Adrenal gland (tissue), 12 donors: Measurements from ENCODE around the gene PDZRN3. TPM values are rescaled to one million over a fixed set of nuclear protein-coding genes. Genes with fewer than 3 reads are reported as not detected.
A peak's percentile ranks its signal among the peaks of the same experiment; 100 is the strongest.

ENCODE experiments used
- DNase-seq, 7 donors: peaks; one replicate each; pipeline ENCODE4 v3.0.0-alpha.2; 2019 to 2020
- H3K27ac ChIP-seq, 5 donors: fragments of 200-600 bp; sonication (generic) in 4 of 5; 1 replicate in 3 of 5; 2 replicates in 2 of 5; pipeline versions ENCODE4 v1.5.1 to v1.8.0; 2016 to 2020; ENCODE audit warnings: mild to moderate bottlenecking in 1 of 5
- H3K27me3 ChIP-seq: fragments of 200-600 bp; 2 replicates; pipeline ENCODE4 v1.8.0; 2021
- H3K36me3 ChIP-seq, 2 donors: fragments of 200-600 bp; replicated peaks in 1 of 2; 1 replicate in 1 of 2; 2 replicates in 1 of 2; pipeline versions ENCODE4 v1.5.1 to v1.8.0; 2018 to 2022
- H3K4me1 ChIP-seq, 2 donors: fragments of 200-600 bp; replicated peaks in 1 of 2; 1 replicate in 1 of 2; 2 replicates in 1 of 2; pipeline versions ENCODE4 v1.5.1 to v1.8.0; 2018 to 2021
- H3K4me3 ChIP-seq, 4 donors: fragments of 200-600 bp; sonication (generic) in 3 of 4; one replicate each; pipeline ENCODE4 v1.5.1; 2016 to 2018
- H3K9me3 ChIP-seq, 3 donors: fragments of 200-600 bp; sonication (generic) in 1 of 3; replicated peaks in 1 of 3; 1 replicate in 2 of 3; 2 replicates in 1 of 3; pipeline versions ENCODE4 v1.5.1 to v1.8.0; 2016 to 2021
- CTCF ChIP-seq, 6 experiments: fragments of 450-650 bp in 4 of 6; fragments of 200-600 bp in 2 of 6; sonication (generic) in 1 of 6; IDR thresholded peaks; 1 replicate in 5 of 6; 2 replicates in 1 of 6; pipeline versions ENCODE4 v1.5.1 to v1.8.0; 2016 to 2021; ENCODE audit warnings: antibody characterized with exemption in 6 of 6, mild to moderate bottlenecking in 2 of 6, moderate library complexity in 1 of 6
- POLR2A ChIP-seq, 2 donors: fragments of 450-650 bp; IDR thresholded peaks; one replicate each; pipeline ENCODE4 v1.6.1; 2017; ENCODE audit warnings: antibody characterized with exemption in 2 of 2, mild to moderate bottlenecking in 2 of 2, moderate library complexity in 1 of 2
- WGBS, 4 donors: extraction: QIAGEN DNeasy Blood & Tissue Kit in 2 of 4; methylation state at CpG; one replicate each; pipeline versions ENCODE4 v1.1.5 to v1.1.7; 2013 to 2017; 5-methylcytosine and 5-hydroxymethylcytosine counted together
- intact Hi-C, 2 donors: fragments of 100-400 bp; cut with DNase I; formaldehyde crosslinking; loops; one replicate each; pipeline versions ENCODE4 v1.14.1 to v1.15.0; 2022 to 2023
- polyA plus RNA-seq, 3 donors: library from polyadenylated mRNA; stranded (reverse); fragments of 200-250 nt in 2 of 3; fragments of 350-450 nt in 1 of 3; fragmentation: Illumina TruSeq in 1 of 3; extraction: RNeasy Lipid Tissue Mini Kit (QIAGEN cat#74804) in 1 of 3; gene quantifications; one replicate each; pipeline ENCODE4 v1.2.3, GENCODE V29; 2013 to 2014
- total RNA-seq, 9 donors: library from RNA; depleted of rRNA in 4 of 9; stranded (reverse); fragments of >200 nt in 4 of 9; fragments of 120-200 nt in 1 of 9; fragmentation: NEBNext Ultra II Directional in 1 of 9; extraction: Animal tissue kit (Norgen Biotek cat#: 25700) in 1 of 9; gene quantifications; one replicate each; pipeline versions ENCODE4 v1.1.0 to v1.2.4, GENCODE V29; 2013 to 2023
- donor health status: healthy with polysubstance abuse.
- donor health status: Bipolar disorder and iron deficiency.
- donor health status: DM: yes; HTN: yes; CAD: no.
- donor health status: DM: no; HTN: no; CAD: no.
- donor health status: DM: no; HTN: no; CAD: no.
- donor health status: DM: yes; HTN: yes; CAD: no.

Gene PDZRN3
- total and polyA plus RNA-seq, 12 donors, result 11.5 to 126 (median 64.1) TPM

GRCh38 chr3:73432706-73433032, 192.1 kb downstream of the PDZRN3 start:
- no peak for DNase-seq
- WGBS, 4 donors, result 33 to 59% (median 41%) methylated on average over 1 of the region's 1 CpG
- no peaks in the 10 kb centered on the region for H3K27me3 ChIP-seq
- no peak overlapping the region for H3K27ac ChIP-seq
- H3K4me1 ChIP-seq, result peaks cover 0 to 23% of the 10 kb centered on the region in 2 donors
- TF ChIP-seq CTCF (IDR thresholded peaks at IDR 0.05) (peak in 1 of 6 experiments; percentile 8), POLR2A (IDR thresholded peaks at IDR 0.05) (no peak)
- intact Hi-C loops, result loop anchor here in 1 of 2 donors (5.0 kb wide), 1 partner anchor 330 kb away; no protein-coding TSS in a partner anchor
- no peaks in the 10 kb centered on the region for H3K36me3 ChIP-seq
- H3K9me3 ChIP-seq, result no peaks in the 10 kb centered on the region
- H3K4me3 ChIP-seq, result no peak overlapping the region

- Histone ChIP-seq H3K4me3 (no peak overlapping the region), H3K27ac (no peak overlapping the region), H3K9me3 (no peaks in the 10 kb centered on the region), H3K27me3 (no peaks in the 10 kb centered on the region), H3K36me3 (no peaks in the 10 kb centered on the region), H3K4me1 (peaks cover 0 to 23% of the 10 kb centered on the region in 2 donors)
- intact Hi-C loops, result loop anchor here in 1 of 2 donors (5.0 kb wide), 1 partner anchor 330 kb away; no protein-coding TSS in a partner anchor
- TF ChIP-seq CTCF (IDR thresholded peaks at IDR 0.05), result peak; percentile 57 to 73 (median 63)
- TF ChIP-seq POLR2A (IDR thresholded peaks at IDR 0.05), result no peak
- WGBS, 4 donors, result 58 to 65% (median 61%) methylated on average over 9 of the region's 9 CpGs
- peak in 4 of 7 donors; percentile 27 to 51 (median 45) for DNase-seq
Observed at GRCh38 chr3:73432023-73432705, 192.6 kb downstream of the PDZRN3 start.

- no peaks in the 10 kb centered on the region for H3K36me3 ChIP-seq
- no peak for DNase-seq
- H3K27ac ChIP-seq, result no peak overlapping the region
- TF ChIP-seq POLR2A (IDR thresholded peaks at IDR 0.05) (no peak), CTCF (IDR thresholded peaks at IDR 0.05) (no peak)
- H3K4me1 ChIP-seq, result peaks cover 0 to 26% of the 10 kb centered on the region in 2 donors
- 69 to 80% (median 72%) methylated on average over 6 of the region's 6 CpGs for WGBS, 4 donors
- intact Hi-C loops, result loop anchor here (2.0 to 5.0 kb wide), 2 partner anchors 329 to 333 kb away; no protein-coding TSS in a partner anchor
- no peak overlapping the region for H3K4me3 ChIP-seq
- no peaks in the 10 kb centered on the region for H3K27me3 ChIP-seq
- no peaks in the 10 kb centered on the region for H3K9me3 ChIP-seq
Observed at GRCh38 chr3:73431183-73431900, 193.4 kb downstream of the PDZRN3 start.

- intact Hi-C loops, result no loop called here
- Histone ChIP-seq H3K4me1 (peaks cover 0 to 17% of the 10 kb centered on the region in 2 donors), H3K4me3 (no peak overlapping the region), H3K9me3 (no peaks in the 10 kb centered on the region), H3K27me3 (no peaks in the 10 kb centered on the region), H3K36me3 (no peaks in the 10 kb centered on the region), H3K27ac (peak overlapping the region in 1 of 5 donors; percentile 53)
- DNase-seq, result peak in 3 of 7 donors; percentile 13 to 36 (median 29)
- 67 to 80% (median 77%) methylated on average over 11 of the region's 11 CpGs for WGBS, 4 donors
- TF ChIP-seq POLR2A (IDR thresholded peaks at IDR 0.05) (no peak), CTCF (IDR thresholded peaks at IDR 0.05) (no peak)
Observed at GRCh38 chr3:73427048-73427706, 197.6 kb downstream of the PDZRN3 start.
